Activated naive CD4-positive, alpha-beta T cell treated with anti-CD3 and anti-CD28 coated beads, Interleukin-2, amount 10 ng/mL, durations not matched to agents 7 days and 5 days (primary cell): ENCODE measurements around the gene AGT.

Experiments used
- CTCF ChIA-PET: fragments of 350-600 bp; sonication (Branson Sonifier 250); formaldehyde crosslinking; loops from one replicate; lab custom pipeline; 2021; ENCODE audit warnings: antibody characterized with exemption; lab: Charles Lee
- DNase-seq: peaks from one replicate; pipeline ENCODE4 v3.0.0-alpha.2; 2020
- H3K27ac Mint-ChIP-seq: one replicate; pipeline ENCODE4 v1.8.0; 2021; ENCODE audit warnings: mild to moderate bottlenecking, moderate library complexity, mixed read lengths
- H3K27me3 Mint-ChIP-seq: one replicate; pipeline ENCODE4 v1.8.0; 2021; ENCODE audit warnings: mild to moderate bottlenecking, mixed read lengths
- H3K36me3 Mint-ChIP-seq: one replicate; pipeline ENCODE4 v1.8.0; 2021; ENCODE audit warnings: mixed read lengths
- H3K4me1 Mint-ChIP-seq: one replicate; pipeline ENCODE4 v1.8.0; 2021; ENCODE audit warnings: mixed read lengths
- H3K4me3 Mint-ChIP-seq: one replicate; pipeline ENCODE4 v1.8.0; 2021; ENCODE audit warnings: mild to moderate bottlenecking, moderate library complexity, mixed read lengths
- H3K9me3 Mint-ChIP-seq: one replicate; pipeline ENCODE4 v1.8.0; 2021; ENCODE audit warnings: mixed read lengths

Gene AGT

GRCh38 chr1:230749150-230749549 lies 35.2 kb upstream of the AGT start:
- Mint-ChIP-seq H3K4me3 (no peak overlapping the region), H3K27me3 (peaks cover 3% of the 10 kb centered on the region), H3K36me3 (no peaks in the 10 kb centered on the region), H3K9me3 (no peaks in the 10 kb centered on the region), H3K27ac (no peak overlapping the region), H3K4me1 (no peaks in the 10 kb centered on the region)
- DNase-seq: no peak
- CTCF ChIA-PET: no interaction called here

- DNase-seq: no peak
- no peaks in the 10 kb centered on the region for H3K36me3 Mint-ChIP-seq
- H3K9me3 Mint-ChIP-seq: no peaks in the 10 kb centered on the region
- H3K4me3 Mint-ChIP-seq: no peak overlapping the region
- H3K27me3 Mint-ChIP-seq: peaks cover 10% of the 10 kb centered on the region
- H3K27ac Mint-ChIP-seq: no peak overlapping the region
- H3K4me1 Mint-ChIP-seq: no peaks in the 10 kb centered on the region
- CTCF ChIA-PET: no interaction called here
Measured at GRCh38 chr1:230747890-230748800, 34.2 kb upstream of the AGT start.

- peaks cover 7% of the 10 kb centered on the region for H3K27me3 Mint-ChIP-seq
Measured at GRCh38 chr1:230747127-230747730, 33.3 kb upstream of the AGT start, which contains the start of gene CAPN9. Gene CAPN9, plus strand, starts transcription at chr1:230747388. Its CDS starts 109 bp downstream, at chr1:230747497.

GRCh38 chr1:230746617-230747016 lies 32.7 kb upstream of the AGT start:
- no peak for DNase-seq
- no peaks in the 10 kb centered on the region for H3K4me1 Mint-ChIP-seq
- CTCF ChIA-PET: no interaction called here
- no peak overlapping the region for H3K4me3 Mint-ChIP-seq
- H3K36me3 Mint-ChIP-seq: no peaks in the 10 kb centered on the region
- H3K27ac Mint-ChIP-seq: no peak overlapping the region
- H3K9me3 Mint-ChIP-seq: no peaks in the 10 kb centered on the region
- H3K27me3 Mint-ChIP-seq: peaks cover 7% of the 10 kb centered on the region

More at GRCh38 chr1:230747127-230747730, 33.3 kb upstream of the AGT start, which contains the start of gene CAPN9:
- H3K36me3 Mint-ChIP-seq: no peaks in the 10 kb centered on the region
- no peak for DNase-seq
- H3K9me3 Mint-ChIP-seq: no peaks in the 10 kb centered on the region
- H3K4me3 Mint-ChIP-seq: no peak within 1 kb of the TSS
- no peaks in the 10 kb centered on the region for H3K4me1 Mint-ChIP-seq
- H3K27ac Mint-ChIP-seq: no peak within 1 kb of the TSS
- CTCF ChIA-PET: no interaction called here

- no peaks in the 10 kb centered on the region for H3K36me3 Mint-ChIP-seq
- H3K4me3 Mint-ChIP-seq: no peak overlapping the region
- no peaks in the 10 kb centered on the region for H3K9me3 Mint-ChIP-seq
- H3K27me3 Mint-ChIP-seq: peaks cover 7% of the 10 kb centered on the region
- no peaks in the 10 kb centered on the region for H3K4me1 Mint-ChIP-seq
- no peak for DNase-seq
- no peak overlapping the region for H3K27ac Mint-ChIP-seq
- CTCF ChIA-PET: no interaction called here
Measured at GRCh38 chr1:230745071-230745470, 31.1 kb upstream of the AGT start.

- Mint-ChIP-seq H3K4me1 (no peaks in the 10 kb centered on the region), H3K4me3 (no peak overlapping the region), H3K9me3 (no peaks in the 10 kb centered on the region), H3K27ac (no peak overlapping the region), H3K36me3 (no peaks in the 10 kb centered on the region), H3K27me3 (peaks cover 7% of the 10 kb centered on the region)
- no peak for DNase-seq
- CTCF ChIA-PET: interaction anchor here (0.5 kb wide), 1 partner anchor 767 kb away, joined by 3 read pairs; no protein-coding TSS in a partner anchor
Measured at GRCh38 chr1:230744382-230744781, 30.5 kb upstream of the AGT start.

GRCh38 chr1:230743899-230744298 lies 30.0 kb upstream of the AGT start:
- Mint-ChIP-seq H3K27ac (no peak overlapping the region), H3K4me3 (no peak overlapping the region), H3K27me3 (peaks cover 7% of the 10 kb centered on the region), H3K9me3 (no peaks in the 10 kb centered on the region), H3K36me3 (no peaks in the 10 kb centered on the region), H3K4me1 (no peaks in the 10 kb centered on the region)
- DNase-seq: no peak
- CTCF ChIA-PET: interaction anchor here (0.5 kb wide), 1 partner anchor 766 kb away, joined by 3 read pairs; no protein-coding TSS in a partner anchor

GRCh38 chr1:230739564-230740290 lies 25.8 kb upstream of the AGT start:
- Mint-ChIP-seq H3K27me3 (peaks cover 7% of the 10 kb centered on the region), H3K4me1 (no peaks in the 10 kb centered on the region), H3K4me3 (no peak overlapping the region), H3K9me3 (no peaks in the 10 kb centered on the region), H3K27ac (no peak overlapping the region), H3K36me3 (no peaks in the 10 kb centered on the region)
- CTCF ChIA-PET: no interaction called here
- no peak for DNase-seq

GRCh38 chr1:230737622-230738262 lies 23.8 kb upstream of the AGT start:
- Mint-ChIP-seq H3K36me3 (no peaks in the 10 kb centered on the region), H3K27me3 (peaks cover 4% of the 10 kb centered on the region), H3K4me3 (no peak overlapping the region), H3K4me1 (no peaks in the 10 kb centered on the region), H3K27ac (no peak overlapping the region), H3K9me3 (no peaks in the 10 kb centered on the region)
- CTCF ChIA-PET: no interaction called here
- no peak for DNase-seq

- H3K36me3 Mint-ChIP-seq: no peaks in the 10 kb centered on the region
- no peak for DNase-seq
- H3K27ac Mint-ChIP-seq: no peak overlapping the region
- no peak overlapping the region for H3K4me3 Mint-ChIP-seq
- H3K4me1 Mint-ChIP-seq: no peaks in the 10 kb centered on the region
- CTCF ChIA-PET: no interaction called here
- H3K9me3 Mint-ChIP-seq: no peaks in the 10 kb centered on the region
- peaks cover 4% of the 10 kb centered on the region for H3K27me3 Mint-ChIP-seq
Measured at GRCh38 chr1:230735447-230735846, 21.5 kb upstream of the AGT start.

GRCh38 chr1:230730977-230731376 lies 17.1 kb upstream of the AGT start:
- H3K4me3 Mint-ChIP-seq: no peak overlapping the region
- H3K36me3 Mint-ChIP-seq: no peaks in the 10 kb centered on the region
- no peaks in the 10 kb centered on the region for H3K4me1 Mint-ChIP-seq
- H3K27me3 Mint-ChIP-seq: peaks cover 20% of the 10 kb centered on the region
- CTCF ChIA-PET: no interaction called here
- DNase-seq: no peak
- no peak overlapping the region for H3K27ac Mint-ChIP-seq
- H3K9me3 Mint-ChIP-seq: no peaks in the 10 kb centered on the region

GRCh38 chr1:230728710-230729392 lies 14.9 kb upstream of the AGT start:
- CTCF ChIA-PET: no interaction called here
- no peak overlapping the region for H3K27ac Mint-ChIP-seq
- peaks cover 20% of the 10 kb centered on the region for H3K27me3 Mint-ChIP-seq
- no peaks in the 10 kb centered on the region for H3K36me3 Mint-ChIP-seq
- H3K9me3 Mint-ChIP-seq: no peaks in the 10 kb centered on the region
- no peak overlapping the region for H3K4me3 Mint-ChIP-seq
- no peak for DNase-seq
- H3K4me1 Mint-ChIP-seq: no peaks in the 10 kb centered on the region

GRCh38 chr1:230725256-230726012 lies 11.5 kb upstream of the AGT start:
- H3K27me3 Mint-ChIP-seq: peaks cover 16% of the 10 kb centered on the region
- H3K9me3 Mint-ChIP-seq: no peaks in the 10 kb centered on the region
- H3K27ac Mint-ChIP-seq: no peak overlapping the region
- no peaks in the 10 kb centered on the region for H3K4me1 Mint-ChIP-seq
- H3K36me3 Mint-ChIP-seq: no peaks in the 10 kb centered on the region
- no peak for DNase-seq
- CTCF ChIA-PET: no interaction called here
- H3K4me3 Mint-ChIP-seq: no peak overlapping the region
